WI38 (cell line): Measurements from ENCODE around the gene ZSCAN20.
A peak's percentile ranks its signal among the peaks of the same experiment; 100 is the strongest.

Experiments
- H3K4me3 ChIP-seq: 2 replicates; pipeline ENCODE4 v1.5.1; 2011; ENCODE audit warnings: low read depth, mild to moderate bottlenecking, control low read depth, low read length
- CTCF ChIP-seq: IDR thresholded peaks from 2 replicates; pipeline ENCODE4 v1.5.1; 2012; ENCODE audit warnings: low read depth, mild to moderate bottlenecking, control low read depth, low read length

The ZSCAN20 gene

GRCh38 chr1:33446590-33446989 is 25.9 kb upstream of the ZSCAN20 start:
- no peak for TF ChIP-seq CTCF

GRCh38 chr1:33454646-33455282 is 17.7 kb upstream of the ZSCAN20 start:
- no peak for TF ChIP-seq CTCF
- H3K4me3 ChIP-seq: no peak overlapping the region

More at GRCh38 chr1:33446590-33446989, 25.9 kb upstream of the ZSCAN20 start:
- no peak overlapping the region for H3K4me3 ChIP-seq

- H3K4me3 ChIP-seq: no peak overlapping the region
- peak; percentile 77 for TF ChIP-seq CTCF
Observed at GRCh38 chr1:33455539-33456501, 16.6 kb upstream of the ZSCAN20 start.

GRCh38 chr1:33456502-33456886 is 16.0 kb upstream of the ZSCAN20 start:
- no peak overlapping the region for H3K4me3 ChIP-seq
- no peak for TF ChIP-seq CTCF

- no peak overlapping the region for H3K4me3 ChIP-seq
- TF ChIP-seq CTCF: no peak
Observed at GRCh38 chr1:33459691-33460090, 12.8 kb upstream of the ZSCAN20 start.

GRCh38 chr1:33460144-33460543 is 12.3 kb upstream of the ZSCAN20 start:
- H3K4me3 ChIP-seq: no peak overlapping the region
- TF ChIP-seq CTCF: no peak

- TF ChIP-seq CTCF: no peak
- no peak overlapping the region for H3K4me3 ChIP-seq
Observed at GRCh38 chr1:33460947-33461629, 11.4 kb upstream of the ZSCAN20 start.
